OCI-LY3 (cell line): ENCODE results near the gene PDPN.

ENCODE experiments used
- H2AFZ ChIP-seq: fragments of 200-600, 300-600 bp; shearing (Covaris generic); 2 replicates; pipeline ENCODE4 v1.6.0; 2014; ENCODE audit warnings: antibody characterized with exemption, low read depth, low read length
- H3K27ac ChIP-seq: fragments of 200-600, 300-600 bp; sonication (generic); 2 replicates; pipeline ENCODE4 v1.5.1; 2014; ENCODE audit warnings: mild to moderate bottlenecking, low read length, moderate library complexity, mixed read lengths
- H3K27me3 ChIP-seq: fragments of 200-600, 300-600 bp; sonication (generic); 2 replicates; pipeline ENCODE4 v1.6.1; 2014; ENCODE audit warnings: low read depth, low read length, mixed read lengths
- H3K36me3 ChIP-seq: fragments of 200-600, 300-600 bp; sonication (generic); replicated peaks from 2 replicates; pipeline ENCODE3; 2014; ENCODE audit warnings: low read depth, low read length, mixed read lengths
- H3K4me1 ChIP-seq: fragments of 300-600, 200-600 bp; sonication (generic); 2 replicates; pipeline ENCODE4 v1.6.1; 2014; ENCODE audit warnings: low read length, mixed read lengths
- H3K4me2 ChIP-seq: fragments of 200-600, 300-600 bp; sonication (generic); 2 replicates; pipeline ENCODE4 v1.6.1; 2014; ENCODE audit warnings: low read length, mixed read lengths
- H3K4me3 ChIP-seq: fragments of 300-600, 200-600 bp; sonication (generic); 2 replicates; pipeline ENCODE4 v1.5.1; 2014; ENCODE audit warnings: antibody characterized with exemption, mild to moderate bottlenecking, low read length, moderate library complexity
- H3K79me2 ChIP-seq: fragments of 300-600, 200-600 bp; shearing (Covaris generic); 2 replicates; pipeline ENCODE4 v1.6.1; 2014; ENCODE audit warnings: mild to moderate bottlenecking, low read length, mixed read lengths
- H3K9ac ChIP-seq: fragments of 300-600, 200-600 bp; shearing (Covaris generic); 2 replicates; pipeline ENCODE4 v1.6.0; 2014; ENCODE audit warnings: mild to moderate bottlenecking, low read length, moderate library complexity
- H3K9me3 ChIP-seq: fragments of 200-600, 300-600 bp; shearing (Covaris generic); 2 replicates; pipeline ENCODE4 v1.6.1; 2014; ENCODE audit warnings: low read length, mixed read lengths; ENCODE audit not compliant: insufficient read depth
- H4K20me1 ChIP-seq: fragments of 200-600, 300-600 bp; sonication (generic); 2 replicates; pipeline ENCODE4 v1.6.1; 2016; ENCODE audit warnings: low read length, mixed read lengths; ENCODE audit not compliant: insufficient read depth
- CTCF ChIP-seq: fragments of 200-600, 300-600 bp; sonication (generic); IDR thresholded peaks from 2 replicates; pipeline ENCODE4 v1.5.1; 2014; ENCODE audit warnings: antibody characterized with exemption, low read length, low read depth
- EZH2phosphoT487 ChIP-seq: fragments of 200-600 bp; shearing (Covaris generic); IDR thresholded peaks from 2 replicates; pipeline ENCODE4 v1.6.1; 2018; ENCODE audit warnings: antibody characterized with exemption, mixed run types, low read depth

Gene PDPN

DNA sequence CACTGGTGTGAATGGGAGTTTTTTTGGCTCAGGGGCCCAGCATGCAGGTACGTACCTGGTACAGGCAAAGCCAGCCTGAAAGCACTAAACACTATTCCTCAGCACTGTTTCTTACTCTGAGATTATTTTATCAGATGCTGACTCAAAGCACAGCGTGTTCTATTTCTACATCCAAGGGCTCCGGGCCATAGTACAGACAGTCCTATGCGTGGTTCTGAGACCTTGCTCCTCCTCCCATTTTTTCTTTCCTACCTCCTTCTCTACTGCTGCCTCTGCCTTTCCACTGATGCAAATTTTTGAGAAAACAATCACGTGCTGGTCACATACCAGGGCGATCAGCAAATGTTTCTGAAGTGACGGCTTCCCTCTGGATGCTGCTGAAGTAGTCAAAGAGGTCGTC lies 36.3 kb downstream of the PDPN start:
- Histone ChIP-seq H3K79me2 (no peaks in the 10 kb centered on the region), H3K36me3 (no peaks in the 10 kb centered on the region), H3K4me2 (no peak overlapping the region), H3K4me1 (no peaks in the 10 kb centered on the region), H4K20me1 (no peaks in the 10 kb centered on the region), H2AFZ (no peak overlapping the region), H3K4me3 (no peak overlapping the region), H3K27me3 (no peaks in the 10 kb centered on the region), H3K27ac (no peak overlapping the region), H3K9me3 (no peaks in the 10 kb centered on the region), H3K9ac (no peak overlapping the region)
- no peak for TF ChIP-seq CTCF
- no peak for TF ChIP-seq EZH2phosphoT487

DNA sequence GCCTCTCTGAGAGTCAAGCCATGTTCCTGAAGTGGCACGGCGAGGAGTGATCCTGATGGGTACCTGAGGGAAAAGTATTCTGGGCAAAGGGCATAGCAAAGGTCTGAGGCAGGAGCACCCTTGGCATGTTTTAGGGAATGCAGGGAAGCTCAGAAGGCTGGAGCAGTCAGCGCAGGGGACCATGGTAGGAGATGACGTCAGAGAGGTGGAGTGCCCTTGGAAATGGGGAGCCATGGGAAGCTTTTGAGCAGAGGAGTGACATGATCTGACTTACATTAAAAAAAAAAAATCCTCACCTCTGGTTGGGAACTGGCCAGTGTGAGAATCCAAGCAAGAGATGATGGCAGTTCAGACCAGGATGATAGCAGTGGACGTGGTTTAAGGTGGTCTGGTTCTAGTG lies 37.2 kb downstream of the PDPN start:
- H3K27ac ChIP-seq = no peak overlapping the region
- H4K20me1 ChIP-seq = no peaks in the 10 kb centered on the region
- H3K4me3 ChIP-seq = no peak overlapping the region
- TF ChIP-seq EZH2phosphoT487 (no peak), CTCF (no peak)
- H3K36me3 ChIP-seq = no peaks in the 10 kb centered on the region
- H2AFZ ChIP-seq = no peak overlapping the region
- no peak overlapping the region for H3K9ac ChIP-seq
- H3K79me2 ChIP-seq = no peaks in the 10 kb centered on the region
- H3K4me2 ChIP-seq = no peak overlapping the region
- no peaks in the 10 kb centered on the region for H3K9me3 ChIP-seq
- no peaks in the 10 kb centered on the region for H3K4me1 ChIP-seq
- no peaks in the 10 kb centered on the region for H3K27me3 ChIP-seq

DNA sequence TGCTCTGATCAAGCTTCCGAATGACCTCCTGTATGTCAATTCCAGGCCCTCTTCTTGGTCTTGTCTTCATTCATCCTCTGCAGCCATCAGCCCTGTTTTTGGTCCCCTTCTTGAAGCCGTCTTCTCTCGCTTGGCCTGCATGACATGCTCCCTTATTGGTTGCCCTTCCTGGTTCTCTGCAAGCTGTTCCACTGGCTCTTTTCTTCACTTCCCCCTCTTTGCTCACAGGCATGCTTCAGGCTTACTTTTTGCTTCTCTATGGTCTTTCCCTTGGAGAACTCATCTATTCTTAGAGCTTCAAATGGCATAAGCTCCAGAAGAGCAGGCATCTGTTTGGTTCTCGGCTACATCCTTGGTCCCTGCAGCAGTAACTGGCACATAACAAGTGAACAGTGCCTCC lies 38.8 kb downstream of the PDPN start:
- no peaks in the 10 kb centered on the region for H3K9me3 ChIP-seq
- no peaks in the 10 kb centered on the region for H3K4me1 ChIP-seq
- no peak overlapping the region for H3K27ac ChIP-seq
- H3K9ac ChIP-seq = no peak overlapping the region
- no peak overlapping the region for H2AFZ ChIP-seq
- H3K36me3 ChIP-seq = no peaks in the 10 kb centered on the region
- H3K79me2 ChIP-seq = no peaks in the 10 kb centered on the region
- no peak for TF ChIP-seq CTCF
- TF ChIP-seq EZH2phosphoT487 = no peak
- no peaks in the 10 kb centered on the region for H3K27me3 ChIP-seq
- H3K4me3 ChIP-seq = no peak overlapping the region
- no peak overlapping the region for H3K4me2 ChIP-seq
- H4K20me1 ChIP-seq = no peaks in the 10 kb centered on the region

GRCh38 chr1:13623021-13623637 lies 39.5 kb downstream of the PDPN start:
- TF ChIP-seq CTCF = no peak
- no peak for TF ChIP-seq EZH2phosphoT487
- no peaks in the 10 kb centered on the region for H3K9me3 ChIP-seq
- no peak overlapping the region for H3K4me2 ChIP-seq
- H3K27ac ChIP-seq = no peak overlapping the region
- no peak overlapping the region for H3K4me3 ChIP-seq
- H3K79me2 ChIP-seq = no peaks in the 10 kb centered on the region
- no peaks in the 10 kb centered on the region for H3K4me1 ChIP-seq
- H2AFZ ChIP-seq = no peak overlapping the region
- H3K9ac ChIP-seq = no peak overlapping the region
- H4K20me1 ChIP-seq = no peaks in the 10 kb centered on the region
- no peaks in the 10 kb centered on the region for H3K36me3 ChIP-seq
- no peaks in the 10 kb centered on the region for H3K27me3 ChIP-seq
